B cell (primary cell): ENCODE measurements around the gene BTBD17.

Source experiments
- EZH2 ChIP-seq: IDR thresholded peaks from 2 replicates; pipeline ENCODE4 v1.6.1; 2012; ENCODE audit warnings: borderline replicate concordance, low read depth, mild to moderate bottlenecking, moderate library complexity, low read length; ENCODE audit not compliant: insufficient read depth, poor library complexity, severe bottlenecking
- TF ChIP-seq, protein P1 (sequence below): fragments of 200-600 bp; IDR thresholded peaks from one replicate; pipeline ENCODE4 v1.8.0; 2022; ENCODE audit warnings: antibody characterized with exemption, mild to moderate bottlenecking

- TF ChIP-seq, protein P1, sequence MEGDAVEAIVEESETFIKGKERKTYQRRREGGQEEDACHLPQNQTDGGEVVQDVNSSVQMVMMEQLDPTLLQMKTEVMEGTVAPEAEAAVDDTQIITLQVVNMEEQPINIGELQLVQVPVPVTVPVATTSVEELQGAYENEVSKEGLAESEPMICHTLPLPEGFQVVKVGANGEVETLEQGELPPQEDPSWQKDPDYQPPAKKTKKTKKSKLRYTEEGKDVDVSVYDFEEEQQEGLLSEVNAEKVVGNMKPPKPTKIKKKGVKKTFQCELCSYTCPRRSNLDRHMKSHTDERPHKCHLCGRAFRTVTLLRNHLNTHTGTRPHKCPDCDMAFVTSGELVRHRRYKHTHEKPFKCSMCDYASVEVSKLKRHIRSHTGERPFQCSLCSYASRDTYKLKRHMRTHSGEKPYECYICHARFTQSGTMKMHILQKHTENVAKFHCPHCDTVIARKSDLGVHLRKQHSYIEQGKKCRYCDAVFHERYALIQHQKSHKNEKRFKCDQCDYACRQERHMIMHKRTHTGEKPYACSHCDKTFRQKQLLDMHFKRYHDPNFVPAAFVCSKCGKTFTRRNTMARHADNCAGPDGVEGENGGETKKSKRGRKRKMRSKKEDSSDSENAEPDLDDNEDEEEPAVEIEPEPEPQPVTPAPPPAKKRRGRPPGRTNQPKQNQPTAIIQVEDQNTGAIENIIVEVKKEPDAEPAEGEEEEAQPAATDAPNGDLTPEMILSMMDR = no peak
- TF ChIP-seq EZH2 = no peak
Observed at GRCh38 chr17:74367206-74367605, 5.5 kb upstream of the BTBD17 start, which contains the start of gene GPR142.
